SU-DHL-6 (cell line): ENCODE measurements around the gene HELZ2.

ENCODE experiments used
- H2AFZ ChIP-seq: fragments of 200-600 bp; sonication (generic); 2 replicates; pipeline ENCODE4 v1.6.1; 2014; ENCODE audit warnings: low read depth, mild to moderate bottlenecking, moderate library complexity, mixed read lengths, antibody characterized with exemption, low read length; ENCODE audit not compliant: severe bottlenecking
- H3F3A ChIP-seq: fragments of 200-600 bp; shearing (Covaris generic); 2 replicates; pipeline ENCODE4 v1.6.0; 2016; ENCODE audit warnings: antibody characterized with exemption, mild to moderate bottlenecking; ENCODE audit not compliant: insufficient read depth
- H3K27ac ChIP-seq: fragments of 200-600 bp; sonication (generic); 2 replicates; pipeline ENCODE4 v1.5.1; 2016; ENCODE audit warnings: low read depth, mild to moderate bottlenecking, low read length, moderate library complexity, mixed read lengths
- H3K27me3 ChIP-seq: fragments of 200-600 bp; sonication (generic), shearing (Covaris generic); 2 replicates; pipeline ENCODE4 v1.6.0; 2014; ENCODE audit warnings: mild to moderate bottlenecking, low read length
- H3K36me3 ChIP-seq: fragments of 200-600 bp; sonication (generic); 2 replicates; pipeline ENCODE4 v1.6.1; 2014; ENCODE audit warnings: mild to moderate bottlenecking, low read length, mixed read lengths
- H3K4me2 ChIP-seq: fragments of 300-600, 200-600 bp; shearing (Covaris generic), sonication (generic); 2 replicates; pipeline ENCODE4 v1.6.0; 2014; ENCODE audit warnings: low read length, low read depth, mild to moderate bottlenecking; ENCODE audit not compliant: poor library complexity, severe bottlenecking
- H3K4me3 ChIP-seq: fragments of 200-600 bp; sonication (generic); 2 replicates; pipeline ENCODE4 v1.5.1; 2014; ENCODE audit warnings: antibody characterized with exemption, low read length, mild to moderate bottlenecking, mixed read lengths; ENCODE audit not compliant: insufficient read depth, poor library complexity, severe bottlenecking
- H3K79me2 ChIP-seq: fragments of 200-600 bp; sonication (generic); 2 replicates; pipeline ENCODE4 v1.6.1; 2014; ENCODE audit warnings: mild to moderate bottlenecking, low read length, moderate library complexity; ENCODE audit not compliant: insufficient read depth
- H3K9ac ChIP-seq: fragments of 200-600 bp; sonication (generic); 2 replicates; pipeline ENCODE4 v1.7.0; 2014; ENCODE audit warnings: mild to moderate bottlenecking, low read length
- H3K9me2 ChIP-seq: fragments of 200-600 bp; sonication (generic); replicated peaks from 2 replicates; pipeline ENCODE4 v1.6.1; 2014; ENCODE audit warnings: low read length; ENCODE audit not compliant: insufficient read depth
- H3K9me3 ChIP-seq: fragments of 200-600 bp; sonication (generic); 2 replicates; pipeline ENCODE4 v1.6.1; 2014; ENCODE audit warnings: low read length, mixed read lengths; ENCODE audit not compliant: insufficient read depth
- H4K20me1 ChIP-seq: fragments of 200-600 bp; sonication (generic); 2 replicates; pipeline ENCODE4 v1.6.1; 2014; ENCODE audit warnings: low read depth, mild to moderate bottlenecking, antibody characterized with exemption, low read length, moderate library complexity, mixed read lengths
- CTCF ChIP-seq: fragments of 200-600 bp; sonication (generic); IDR thresholded peaks from one replicate; pipeline ENCODE4 v1.5.1; 2017; ENCODE audit warnings: antibody characterized with exemption, mild to moderate bottlenecking, low read length, moderate library complexity; ENCODE audit not compliant: insufficient read depth, poor library complexity, severe bottlenecking
- EZH2phosphoT487 ChIP-seq: fragments of 200-600 bp; sonication (generic), shearing (Covaris generic); conservative IDR thresholded peaks from 2 replicates; pipeline ENCODE4 v1.6.1; 2018; ENCODE audit warnings: mild to moderate bottlenecking, antibody characterized with exemption, low read length, moderate library complexity, mixed read lengths

Gene HELZ2

GRCh38 chr20:63612276-63612931 lies 38.4 kb upstream of the HELZ2 start:
- no peak overlapping the region for H3K4me2 ChIP-seq
- H3K9me3 ChIP-seq: no peaks in the 10 kb centered on the region
- no peaks in the 10 kb centered on the region for H4K20me1 ChIP-seq
- 0 out of 2 replicates have a peak, but pooled peaks cover 3% of the 10 kb centered on the region for H3K79me2 ChIP-seq
- no peak overlapping the region for H3K4me3 ChIP-seq
- no peak overlapping the region for H3K9ac ChIP-seq
- TF ChIP-seq CTCF (no peak), EZH2phosphoT487 (no peak)
- H2AFZ ChIP-seq: no peak overlapping the region
- no peak overlapping the region for H3K27ac ChIP-seq
- H3K36me3 ChIP-seq: no peaks in the 10 kb centered on the region
- H3F3A ChIP-seq: no peaks in the 10 kb centered on the region
- no peaks in the 10 kb centered on the region for H3K9me2 ChIP-seq
- no peaks in the 10 kb centered on the region for H3K27me3 ChIP-seq

- Histone ChIP-seq H3F3A (no peaks in the 10 kb centered on the region), H3K4me3 (no peak overlapping the region), H3K9ac (no peak overlapping the region), H3K27me3 (no peaks in the 10 kb centered on the region), H3K36me3 (no peaks in the 10 kb centered on the region), H2AFZ (no peak overlapping the region), H3K4me2 (no peak overlapping the region), H3K79me2 (peaks cover 7% of the 10 kb centered on the region; the same call in 1 of the 2 replicates), H3K9me3 (no peaks in the 10 kb centered on the region), H3K27ac (no peak overlapping the region), H3K9me2 (no peaks in the 10 kb centered on the region), H4K20me1 (no peaks in the 10 kb centered on the region)
- TF ChIP-seq CTCF: no peak
- no peak for TF ChIP-seq EZH2phosphoT487
These were observed 37.6 kb upstream of the HELZ2 start for GRCh38 chr20:63611646-63612045.

- Histone ChIP-seq H3K9me3 (no peaks in the 10 kb centered on the region), H3K79me2 (peaks cover 7% of the 10 kb centered on the region; the same call in 1 of the 2 replicates), H3K9ac (no peak overlapping the region), H3K4me3 (no peak overlapping the region), H2AFZ (no peak overlapping the region), H3F3A (no peaks in the 10 kb centered on the region), H3K36me3 (no peaks in the 10 kb centered on the region), H4K20me1 (no peaks in the 10 kb centered on the region), H3K4me2 (no peak overlapping the region), H3K9me2 (no peaks in the 10 kb centered on the region), H3K27me3 (no peaks in the 10 kb centered on the region), H3K27ac (no peak overlapping the region)
- TF ChIP-seq EZH2phosphoT487: no peak
- TF ChIP-seq CTCF: no peak
These were observed 36.8 kb upstream of the HELZ2 start for GRCh38 chr20:63610581-63611435.
